ENCODE measurements around the gene NFKBIZ.

The NFKBIZ gene

GRCh38 chr3:101824702-101825101 is 24.6 kb upstream of the NFKBIZ start:
- FAIRE-seq: no peak

GRCh38 chr3:101825904-101826445 is 23.3 kb upstream of the NFKBIZ start:
- FAIRE-seq: peak; percentile 62
- DNase-seq (ENCODE audit: insufficient read length, low spot score): no peak

More at GRCh38 chr3:101824702-101825101, 24.6 kb upstream of the NFKBIZ start:
- DNase-seq (ENCODE audit: insufficient read length, low spot score): no peak

- peak; percentile 33 for DNase-seq (ENCODE audit: insufficient read length, low spot score)
- FAIRE-seq: peak; percentile 99
These were observed 21.8 kb upstream of the NFKBIZ start for GRCh38 chr3:101827211-101828174.

- peak; percentile 72 for FAIRE-seq
These were observed 21.0 kb upstream of the NFKBIZ start for GRCh38 chr3:101828276-101828675.

GRCh38 chr3:101828691-101829436 is 20.4 kb upstream of the NFKBIZ start:
- no peak for DNase-seq (ENCODE audit: insufficient read length, low spot score)
- peak; percentile 95 for FAIRE-seq

More at GRCh38 chr3:101828276-101828675, 21.0 kb upstream of the NFKBIZ start:
- DNase-seq (ENCODE audit: insufficient read length, low spot score): no peak

- DNase-seq (ENCODE audit: insufficient read length, low spot score) (no peak), FAIRE-seq (no peak)
These were observed 19.9 kb upstream of the NFKBIZ start for GRCh38 chr3:101829437-101829830.

GRCh38 chr3:101829874-101830273 is 19.4 kb upstream of the NFKBIZ start:
- FAIRE-seq (no peak), DNase-seq (ENCODE audit: insufficient read length, low spot score) (no peak)

GRCh38 chr3:101833446-101833974 is 15.8 kb upstream of the NFKBIZ start:
- FAIRE-seq: peak; percentile 78
- no peak for DNase-seq (ENCODE audit: insufficient read length, low spot score)

GRCh38 chr3:101835676-101836075 is 13.6 kb upstream of the NFKBIZ start:
- no peak for DNase-seq (ENCODE audit: insufficient read length, low spot score)
- no peak for FAIRE-seq

- DNase-seq (ENCODE audit: insufficient read length, low spot score) (no peak), FAIRE-seq (peak; percentile 78)
These were observed 13.2 kb upstream of the NFKBIZ start for GRCh38 chr3:101836160-101836559.

GRCh38 chr3:101836652-101837598 is 12.4 kb upstream of the NFKBIZ start:
- DNase-seq (ENCODE audit: insufficient read length, low spot score) (no peak), FAIRE-seq (peak; percentile 81)

GRCh38 chr3:101838691-101839090 is 10.6 kb upstream of the NFKBIZ start:
- no peak for FAIRE-seq

GRCh38 chr3:101840066-101840465 is 9.2 kb upstream of the NFKBIZ start:
- DNase-seq (ENCODE audit: insufficient read length, low spot score) (no peak), FAIRE-seq (no peak)

More at GRCh38 chr3:101838691-101839090, 10.6 kb upstream of the NFKBIZ start:
- DNase-seq (ENCODE audit: insufficient read length, low spot score): no peak

GRCh38 chr3:101842245-101842934 is 6.9 kb upstream of the NFKBIZ start:
- FAIRE-seq (peak; percentile 90), DNase-seq (ENCODE audit: insufficient read length, low spot score) (no peak)

GRCh38 chr3:101842935-101843330 is 6.4 kb upstream of the NFKBIZ start:
- FAIRE-seq: peak; percentile 48
- DNase-seq (ENCODE audit: insufficient read length, low spot score): no peak

GRCh38 chr3:101845425-101845824 is 3.9 kb upstream of the NFKBIZ start:
- no peak for FAIRE-seq
- DNase-seq (ENCODE audit: insufficient read length, low spot score): no peak

GRCh38 chr3:101846709-101847108 is 2.6 kb upstream of the NFKBIZ start:
- DNase-seq (ENCODE audit: insufficient read length, low spot score) (no peak), FAIRE-seq (no peak)

- peak; percentile 31 for FAIRE-seq
- no peak for DNase-seq (ENCODE audit: insufficient read length, low spot score)
These were observed 2.0 kb upstream of the NFKBIZ start for GRCh38 chr3:101847328-101847727.

- FAIRE-seq: no peak
- no peak for DNase-seq (ENCODE audit: insufficient read length, low spot score)
These were observed 988 bp upstream of the NFKBIZ start for GRCh38 chr3:101848326-101848725.

All from GM19239 (cell line).